ENCODE results near the gene BPIFB1. TPM values are rescaled to one million over a fixed set of nuclear protein-coding genes. Genes with fewer than 3 reads are reported as not detected.

BPIFB1 gene
- total RNA-seq, 2 donors from 2014 or later = 0.24 to 0.26 TPM

GRCh38 chr20:33312583-33312982, 29.6 kb downstream of the BPIFB1 start:
- Histone ChIP-seq H3K36me3 (ENCODE audit: control insufficient read depth, insufficient read depth, low read length) (no peaks in the 10 kb centered on the region), H3K27me3 (ENCODE audit: control insufficient read depth, insufficient read depth, low read length, poor library complexity, severe bottlenecking) (no peaks in the 10 kb centered on the region), H3K4me3 (ENCODE audit: low read length) (no peak overlapping the region), H3K27ac (ENCODE audit: low read depth, low read length) (no peak overlapping the region), H3K9ac (ENCODE audit: extremely low read depth, low read length, poor library complexity, severe bottlenecking) (no peak overlapping the region), H3K4me1 (ENCODE audit: control insufficient read depth, insufficient read depth, low read length) (no peaks in the 10 kb centered on the region), H3K9me3 (ENCODE audit: control insufficient read depth, low read length) (no peaks in the 10 kb centered on the region)
- H3K4me1 Mint-ChIP-seq = no peaks in the 10 kb centered on the region
- DNase-seq = no peak
- H3K27ac Mint-ChIP-seq = no peak overlapping the region
- no peak overlapping the region for H3K4me3 Mint-ChIP-seq
- no peaks in the 10 kb centered on the region for H3K27me3 Mint-ChIP-seq (ENCODE audit: insufficient read depth)
- 94 to 95% methylated on average over 11 of the region's 11 CpGs for WGBS, 2 experiments (ENCODE audit: insufficient coverage in 1 of 2, insufficient read length in 1 of 2)
- TF ChIP-seq CTCF (conservative IDR thresholded peaks at IDR 0.05) = no peak
- H3K36me3 Mint-ChIP-seq (ENCODE audit: low read depth) = no peaks in the 10 kb centered on the region
- no peaks in the 10 kb centered on the region for H3K9me3 Mint-ChIP-seq

- Mint-ChIP-seq H3K27ac (no peak overlapping the region), H3K4me1 (no peaks in the 10 kb centered on the region), H3K4me3 (no peak overlapping the region), H3K9me3 (no peaks in the 10 kb centered on the region), H3K27me3 (ENCODE audit: insufficient read depth) (no peaks in the 10 kb centered on the region), H3K36me3 (ENCODE audit: low read depth) (no peaks in the 10 kb centered on the region)
- TF ChIP-seq CTCF (conservative IDR thresholded peaks at IDR 0.05) = no peak
- no peak overlapping the region for H3K9ac ChIP-seq (ENCODE audit: extremely low read depth, low read length, poor library complexity, severe bottlenecking)
- 84 to 86% methylated on average over 4 to 7 of the region's 7 CpGs for WGBS, 2 experiments (ENCODE audit: insufficient coverage in 1 of 2, insufficient read length in 1 of 2)
- H3K27ac ChIP-seq (ENCODE audit: low read depth, low read length) = no peak overlapping the region
- no peaks in the 10 kb centered on the region for H3K36me3 ChIP-seq (ENCODE audit: control insufficient read depth, insufficient read depth, low read length)
- no peak for DNase-seq
- no peaks in the 10 kb centered on the region for H3K27me3 ChIP-seq (ENCODE audit: control insufficient read depth, insufficient read depth, low read length, poor library complexity, severe bottlenecking)
- no peak overlapping the region for H3K4me3 ChIP-seq (ENCODE audit: low read length)
- no peaks in the 10 kb centered on the region for H3K4me1 ChIP-seq (ENCODE audit: control insufficient read depth, insufficient read depth, low read length)
- H3K9me3 ChIP-seq (ENCODE audit: control insufficient read depth, low read length) = no peaks in the 10 kb centered on the region
Observed at GRCh38 chr20:33313686-33314314, 30.8 kb downstream of the BPIFB1 start.

- Histone ChIP-seq H3K4me1 (ENCODE audit: control insufficient read depth, insufficient read depth, low read length) (no peaks in the 10 kb centered on the region), H3K4me3 (ENCODE audit: low read length) (no peak overlapping the region), H3K27ac (ENCODE audit: low read depth, low read length) (no peak overlapping the region), H3K9me3 (ENCODE audit: control insufficient read depth, low read length) (no peaks in the 10 kb centered on the region), H3K9ac (ENCODE audit: extremely low read depth, low read length, poor library complexity, severe bottlenecking) (no peak overlapping the region), H3K27me3 (ENCODE audit: control insufficient read depth, insufficient read depth, low read length, poor library complexity, severe bottlenecking) (no peaks in the 10 kb centered on the region), H3K36me3 (ENCODE audit: control insufficient read depth, insufficient read depth, low read length) (no peaks in the 10 kb centered on the region)
- Mint-ChIP-seq H3K4me3 (no peak overlapping the region), H3K9me3 (no peaks in the 10 kb centered on the region), H3K4me1 (no peaks in the 10 kb centered on the region), H3K36me3 (ENCODE audit: low read depth) (no peaks in the 10 kb centered on the region), H3K27ac (no peak overlapping the region), H3K27me3 (ENCODE audit: insufficient read depth) (no peaks in the 10 kb centered on the region)
- TF ChIP-seq CTCF (conservative IDR thresholded peaks at IDR 0.05) = no peak
- 81 to 90% methylated on average over 5 of the region's 5 CpGs for WGBS, 2 experiments (ENCODE audit: insufficient coverage in 1 of 2, insufficient read length in 1 of 2)
- DNase-seq = no peak
Observed at GRCh38 chr20:33316343-33316742, 33.3 kb downstream of the BPIFB1 start.
